HG02885 (cell line): ENCODE data around the gene NPHP4.

Source experiments
- ATAC-seq: cut with Tn5 transposase; IDR thresholded peaks from one replicate; pipeline ENCODE4 v1.9.1; 2021; ENCODE audit warnings: mild to moderate bottlenecking; ENCODE audit not compliant: unreplicated experiment, poor library complexity

The NPHP4 gene

GRCh38 chr1:5976726-5977493 lies 15.3 kb downstream of the NPHP4 start:
- ATAC-seq, result no peak

GRCh38 chr1:5976231-5976630 lies 16.0 kb downstream of the NPHP4 start:
- ATAC-seq, result no peak

GRCh38 chr1:5975133-5975880 lies 16.9 kb downstream of the NPHP4 start:
- no peak for ATAC-seq

- no peak for ATAC-seq
Observed at GRCh38 chr1:5974631-5975030, 17.6 kb downstream of the NPHP4 start.

- no peak for ATAC-seq
Observed at GRCh38 chr1:5973771-5974170, 18.5 kb downstream of the NPHP4 start.

- no peak for ATAC-seq
Observed at GRCh38 chr1:5972198-5972520, 20.1 kb downstream of the NPHP4 start.

- ATAC-seq, result no peak
Observed at GRCh38 chr1:5971471-5972197, 20.6 kb downstream of the NPHP4 start.

- ATAC-seq, result no peak
Observed at GRCh38 chr1:5970610-5971273, 21.5 kb downstream of the NPHP4 start.

GRCh38 chr1:5969168-5969567 lies 23.1 kb downstream of the NPHP4 start:
- no peak for ATAC-seq

- ATAC-seq, result no peak
Observed at GRCh38 chr1:5968161-5968736, 24.0 kb downstream of the NPHP4 start.

GRCh38 chr1:5967351-5968160 lies 24.7 kb downstream of the NPHP4 start:
- no peak for ATAC-seq

GRCh38 chr1:5966543-5967205 lies 25.6 kb downstream of the NPHP4 start:
- ATAC-seq, result no peak

GRCh38 chr1:5965586-5966131 lies 26.6 kb downstream of the NPHP4 start:
- ATAC-seq, result no peak

- no peak for ATAC-seq
Observed at GRCh38 chr1:5962265-5963105, 29.7 kb downstream of the NPHP4 start.

- no peak for ATAC-seq
Observed at GRCh38 chr1:5961601-5962000, 30.6 kb downstream of the NPHP4 start.

GRCh38 chr1:5960336-5960735 lies 31.9 kb downstream of the NPHP4 start:
- no peak for ATAC-seq

- no peak for ATAC-seq
Observed at GRCh38 chr1:5959667-5960230, 32.5 kb downstream of the NPHP4 start.

GRCh38 chr1:5959087-5959486 lies 33.1 kb downstream of the NPHP4 start:
- no peak for ATAC-seq
